Measurements from ENCODE around the gene TSC22D1.
"Not testable (repeated sequence)": the region's sequence is repeated elsewhere in the genome, so short reads cannot be mapped to it uniquely, and the experiment has no call there.

Gene TSC22D1

GRCh38 chr13:44575741-44576350 lies at the start of gene TSC22D1:
TSS of gene TSC22D1 (minus strand) at chr13:44576330. CDS start at chr13:44576074, 256 bp downstream.
- DNase-seq, result peak; percentile 74

- no peak for DNase-seq
Measured at GRCh38 chr13:44622708-44623107, 46.6 kb upstream of the TSC22D1 start.

- no peak for DNase-seq
Measured at GRCh38 chr13:44622261-44622660, 46.1 kb upstream of the TSC22D1 start.

GRCh38 chr13:44620057-44620456 lies 43.9 kb upstream of the TSC22D1 start:
- DNase-seq, result no peak

GRCh38 chr13:44619651-44620050 lies 43.5 kb upstream of the TSC22D1 start:
- DNase-seq, result no peak

- DNase-seq, result no peak
Measured at GRCh38 chr13:44618326-44618725, 42.2 kb upstream of the TSC22D1 start.

- no peak for DNase-seq
Measured at GRCh38 chr13:44617648-44618047, 41.5 kb upstream of the TSC22D1 start.

GRCh38 chr13:44609137-44609536 lies 33.0 kb upstream of the TSC22D1 start:
- no peak for DNase-seq

- DNase-seq, result no peak
Measured at GRCh38 chr13:44605721-44606120, 29.6 kb upstream of the TSC22D1 start.

GRCh38 chr13:44605275-44605674 lies 29.1 kb upstream of the TSC22D1 start:
- no peak for DNase-seq

- DNase-seq, result no peak
Measured at GRCh38 chr13:44601586-44601985, 25.5 kb upstream of the TSC22D1 start.

- not testable (repeated sequence) for DNase-seq
Measured at GRCh38 chr13:44593861-44594592, 17.9 kb upstream of the TSC22D1 start.

- DNase-seq, result no peak
Measured at GRCh38 chr13:44592216-44592847, 16.2 kb upstream of the TSC22D1 start.

- DNase-seq, result no peak
Measured at GRCh38 chr13:44591316-44591715, 15.2 kb upstream of the TSC22D1 start.

- no peak for DNase-seq
Measured at GRCh38 chr13:44583137-44583536, 7.0 kb upstream of the TSC22D1 start.

GRCh38 chr13:44578067-44578400 lies 1.9 kb upstream of the TSC22D1 start:
- no peak for DNase-seq

GRCh38 chr13:44577236-44578066 lies 1.3 kb upstream of the TSC22D1 start:
- DNase-seq, result peak; percentile 99

GRCh38 chr13:44576351-44577235 lies 463 bp upstream of the TSC22D1 start:
- DNase-seq, result peak; percentile 60

- DNase-seq, result no peak
Measured at GRCh38 chr13:44575035-44575434, 1.1 kb downstream of the TSC22D1 start.

GRCh38 chr13:44574466-44574855 lies 1.7 kb downstream of the TSC22D1 start:
- no peak for DNase-seq

GRCh38 chr13:44573790-44574465 lies 2.2 kb downstream of the TSC22D1 start:
- DNase-seq, result peak; percentile 44

- DNase-seq, result no peak
Measured at GRCh38 chr13:44573071-44573470, 3.1 kb downstream of the TSC22D1 start.

Data from right hindlimb (tissue), 1 donor.